ENCODE measurements around the gene RAB21. TPM values are rescaled to one million over a fixed set of nuclear protein-coding genes. Genes with fewer than 3 reads are reported as not detected.

The RAB21 gene
- total and polyA plus RNA-seq, 2 donors (not counting 1 experiment from before 2014, with no cell fraction given) = 7.3 to 83.7 TPM

GRCh38 chr12:71782017-71782416 lies 27.4 kb downstream of the RAB21 start:
- H3K27me3 Mint-ChIP-seq = no peaks in the 10 kb centered on the region
- H3K9me3 Mint-ChIP-seq (ENCODE audit: insufficient read depth) = no peaks in the 10 kb centered on the region
- H2AFZ ChIP-seq (ENCODE audit: insufficient read depth, low read depth, low read length, poor library complexity, severe bottlenecking) = no peak overlapping the region
- H3K27me3 ChIP-seq (replicated peaks in 1 of 4; ENCODE audit: control extremely low read depth in 1 of 4, control insufficient read depth in 3 of 4, insufficient read depth in 4 of 4, low read length in 3 of 4) = no peaks in the 10 kb centered on the region
- H3K36me3 ChIP-seq (replicated peaks in 1 of 2; ENCODE audit: control extremely low read depth in 1 of 2, control insufficient read depth in 1 of 2, extremely low read depth in 1 of 2, insufficient read depth in 2 of 2, low read length in 1 of 2) = peaks cover 12 to 38% of the 10 kb centered on the region in 2 experiments
- ATAC-seq (ENCODE audit: low read depth) (peak; percentile 67), DNase-seq (peak; percentile 68)
- peaks cover 5% of the 10 kb centered on the region for H3K79me2 ChIP-seq (ENCODE audit: control insufficient read depth, insufficient read depth, low read length)
- no peak overlapping the region for H3K9ac ChIP-seq (ENCODE audit: low read length)
- H3K4me1 Mint-ChIP-seq = peaks cover 13% of the 10 kb centered on the region
- intact Hi-C loops (cut with micrococcal nuclease) = loop anchor here (2.0 kb wide), 1 partner anchor 27 kb away; the partner anchor contains the start of gene RAB21
- ChIA-PET POLR2A (no interaction called here), CTCF (no interaction called here)
- TF ChIP-seq EZH2 (IDR thresholded peaks at IDR 0.05; ENCODE audit: borderline replicate concordance, insufficient read depth, low read depth, low read length, poor library complexity, severe bottlenecking) = no peak
- no peak for TF ChIP-seq CTCF (IDR thresholded peaks at IDR 0.05)
- H3K4me1 ChIP-seq (ENCODE audit: control insufficient read depth in 2 of 2, insufficient read depth in 2 of 2, low read length in 2 of 2) = peaks cover 6 to 13% of the 10 kb centered on the region in 2 donors
- no peaks in the 10 kb centered on the region for H3K9me3 ChIP-seq (ENCODE audit: control extremely low read depth in 1 of 3, control insufficient read depth in 2 of 3, insufficient read depth in 1 of 3, low read length in 2 of 3)
- H3K27ac ChIP-seq (ENCODE audit: low read length in 2 of 2) = peak overlapping the region in 1 of 2 donors; percentile 41
- no peak overlapping the region for H3K4me3 ChIP-seq (ENCODE audit: control extremely low read depth in 1 of 5, extremely low read depth in 1 of 5, insufficient read depth in 1 of 5, low read depth in 2 of 5, low read length in 4 of 5)
- peak overlapping the region; percentile 28 for H3K27ac Mint-ChIP-seq
- H3K4me3 Mint-ChIP-seq = no peak overlapping the region
- no CpG with 5 or more reads among the region's 4 CpGs for WGBS (ENCODE audit: insufficient coverage)
- H3K4me2 ChIP-seq (replicated peaks; ENCODE audit: low read depth, low read length, poor library complexity, severe bottlenecking) = no peak overlapping the region
- peaks cover 5% of the 10 kb centered on the region for H4K20me1 ChIP-seq (ENCODE audit: control insufficient read depth, insufficient read depth, low read length, poor library complexity, severe bottlenecking)

- intact Hi-C loops (cut with micrococcal nuclease) = no loop called here
- Histone ChIP-seq H3K36me3 (replicated peaks in 1 of 2; ENCODE audit: control extremely low read depth in 1 of 2, control insufficient read depth in 1 of 2, extremely low read depth in 1 of 2, insufficient read depth in 2 of 2, low read length in 1 of 2) (peaks cover 7 to 44% of the 10 kb centered on the region in 2 experiments), H2AFZ (ENCODE audit: insufficient read depth, low read depth, low read length, poor library complexity, severe bottlenecking) (no peak overlapping the region), H3K4me1 (ENCODE audit: control insufficient read depth in 2 of 2, insufficient read depth in 2 of 2, low read length in 2 of 2) (peaks cover 3% of the 10 kb centered on the region in 2 donors), H3K27ac (ENCODE audit: low read length in 2 of 2) (no peak overlapping the region), H3K4me2 (replicated peaks; ENCODE audit: low read depth, low read length, poor library complexity, severe bottlenecking) (no peak overlapping the region), H4K20me1 (ENCODE audit: control insufficient read depth, insufficient read depth, low read length, poor library complexity, severe bottlenecking) (peaks cover 5% of the 10 kb centered on the region), H3K9ac (ENCODE audit: low read length) (no peak overlapping the region), H3K79me2 (ENCODE audit: control insufficient read depth, insufficient read depth, low read length) (no peaks in the 10 kb centered on the region), H3K4me3 (ENCODE audit: control extremely low read depth in 1 of 5, extremely low read depth in 1 of 5, insufficient read depth in 1 of 5, low read depth in 2 of 5, low read length in 4 of 5) (no peak overlapping the region), H3K9me3 (ENCODE audit: control extremely low read depth in 1 of 3, control insufficient read depth in 2 of 3, insufficient read depth in 1 of 3, low read length in 2 of 3) (no peaks in the 10 kb centered on the region), H3K27me3 (replicated peaks in 1 of 4; ENCODE audit: control extremely low read depth in 1 of 4, control insufficient read depth in 3 of 4, insufficient read depth in 4 of 4, low read length in 3 of 4) (no peaks in the 10 kb centered on the region)
- DNase-seq (no peak), ATAC-seq (ENCODE audit: low read depth) (no peak)
- TF ChIP-seq CTCF (IDR thresholded peaks at IDR 0.05) (no peak), EZH2 (IDR thresholded peaks at IDR 0.05; ENCODE audit: borderline replicate concordance, insufficient read depth, low read depth, low read length, poor library complexity, severe bottlenecking) (no peak)
- H3K27ac Mint-ChIP-seq = no peak overlapping the region
- ChIA-PET POLR2A (no interaction called here), CTCF (interaction anchor here (1.3 kb wide), 1 partner anchor 24 kb away, joined by 4 read pairs; no protein-coding TSS in a partner anchor)
- 100% methylated on average over 1 of the region's 1 CpG for WGBS (ENCODE audit: insufficient coverage)
- H3K4me1 Mint-ChIP-seq = peaks cover 10% of the 10 kb centered on the region
- H3K27me3 Mint-ChIP-seq = no peaks in the 10 kb centered on the region
- no peak overlapping the region for H3K4me3 Mint-ChIP-seq
- no peaks in the 10 kb centered on the region for H3K9me3 Mint-ChIP-seq (ENCODE audit: insufficient read depth)
Measured at GRCh38 chr12:71786829-71787228, 32.2 kb downstream of the RAB21 start.

Data from B cell (primary cell).